ENCODE results near the gene CDK5. TPM values are rescaled to one million over a fixed set of nuclear protein-coding genes. Genes with fewer than 3 reads are reported as not detected.

The CDK5 gene
- total RNA-seq, 1 experiment from 2014 or later, result 19.8 TPM

- TF ChIP-seq EGR1 (IDR thresholded peaks at IDR 0.05; ENCODE audit: low read depth) (no peak), YY1 (IDR thresholded peaks at IDR 0.05; ENCODE audit: extremely low read depth, insufficient replicate concordance, low read depth, low read length) (no peak), RAD21 (IDR thresholded peaks at IDR 0.05; ENCODE audit: low read depth) (no peak), ELF1 (IDR thresholded peaks at IDR 0.05; ENCODE audit: borderline replicate concordance, low read depth) (no peak), EZH2 (IDR thresholded peaks at IDR 0.05) (no peak), MAX (IDR thresholded peaks at IDR 0.05) (no peak), CBX3 (IDR thresholded peaks at IDR 0.05; ENCODE audit: low read depth) (no peak), CTCF (IDR thresholded peaks at IDR 0.05 in 2 of 3, conservative IDR thresholded peaks at IDR 0.05 in 1 of 3; ENCODE audit: borderline replicate concordance in 1 of 3, insufficient read depth in 1 of 3, low read depth in 2 of 3, low read length in 2 of 3) (no peak), JUND (IDR thresholded peaks at IDR 0.05) (no peak), ATF3 (IDR thresholded peaks at IDR 0.05) (no peak), POLR2A (IDR thresholded peaks at IDR 0.05; ENCODE audit: borderline replicate concordance, extremely low read depth, insufficient read depth, insufficient read length) (no peak), EZH2phosphoT487 (IDR thresholded peaks at IDR 0.05; ENCODE audit: borderline replicate concordance) (no peak), SP1 (IDR thresholded peaks at IDR 0.05; ENCODE audit: low read depth) (no peak)
- no TSS peak for BruUV-seq (replicated peaks)
Observed at GRCh38 chr7:151006590-151007300, 51.0 kb downstream of the CDK5 start.

More at GRCh38 chr7:151006590-151007300, 51.0 kb downstream of the CDK5 start:
- no peaks in the 10 kb centered on the region for H3K27me3 ChIP-seq (ENCODE audit: insufficient read depth, low read length)
- H3K4me3 ChIP-seq (replicated peaks in 1 of 2; ENCODE audit: low read depth in 1 of 2, low read length in 2 of 2), result no peak overlapping the region
- H2AFZ ChIP-seq (ENCODE audit: low read depth, low read length, poor library complexity, severe bottlenecking), result no peak overlapping the region
- no peak for DNase-seq (ENCODE audit: low read depth, low spot score)
- H3K9me3 ChIP-seq (ENCODE audit: control insufficient read depth in 1 of 2, insufficient read depth in 1 of 2, low read depth in 1 of 2, low read length in 2 of 2), result no peaks in the 10 kb centered on the region
- no peaks in the 10 kb centered on the region for H4K20me1 ChIP-seq (ENCODE audit: insufficient read depth)
- no peak overlapping the region for H3K9ac ChIP-seq (ENCODE audit: low read length)
- ChIA-PET POLR2A (no interaction called here), RAD21 (ENCODE audit: low non-redundant PET in 1 of 2, low total read pairs in 2 of 2, uncharacterized antibody in 2 of 2, unreplicated experiment in 2 of 2) (no interaction called here), CTCF (interaction anchor here (1.1 to 5.4 kb wide), 2 partner anchors 13 to 38 kb away, joined by 4 to 59 read pairs; no protein-coding TSS in a partner anchor)
- H3K36me3 ChIP-seq (ENCODE audit: control insufficient read depth in 1 of 2, insufficient read depth in 2 of 2, low read length in 2 of 2), result no peaks in the 10 kb centered on the region
- no peak overlapping the region for H3K27ac ChIP-seq (ENCODE audit: low read depth, low read length)
- no peaks in the 10 kb centered on the region for H3K9me2 ChIP-seq (ENCODE audit: insufficient read depth)
- no peak for ATAC-seq
- peaks cover 16 to 36% of the 10 kb centered on the region in 2 experiments; a peak in 3 of 4 replicates for H3K4me1 ChIP-seq (ENCODE audit: control insufficient read depth in 1 of 2, insufficient read depth in 2 of 2, low read length in 2 of 2)
- no peak overlapping the region for H3K4me2 ChIP-seq (ENCODE audit: low read length)
- H3K79me2 ChIP-seq (ENCODE audit: insufficient read depth, low read length), result peaks cover 4% of the 10 kb centered on the region; the same call in 1 of the 2 replicates
- intact Hi-C loops (cut with micrococcal nuclease), result no loop called here

Data from HCT116 (cell line).